Spleen (tissue), 7 donors: ENCODE data around the gene IFNG-AS1.

Experiments
- CTCF ChIP-seq, 11 experiments: fragments of 200-600 bp in 7 of 11; fragments of 450-650 bp in 4 of 11; sonication (generic) in 4 of 11; IDR thresholded peaks in 8 of 11; conservative IDR thresholded peaks in 3 of 11; 1 replicate in 7 of 11; 2 replicates in 4 of 11; pipeline versions ENCODE4 v1.4.0 to v1.8.0; 2016 to 2021; ENCODE audit warnings: antibody characterized with exemption in 11 of 11, inconsistent platforms in 4 of 11, mild to moderate bottlenecking in 1 of 11
- POLR2A ChIP-seq, 3 donors: fragments of 450-650 bp; IDR thresholded peaks; one replicate each; pipeline ENCODE4 v1.5.1; 2017; ENCODE audit warnings: antibody characterized with exemption in 3 of 3, mild to moderate bottlenecking in 1 of 3
- POLR2AphosphoS5 ChIP-seq, 3 donors: sonication (generic); formaldehyde crosslinking; IDR thresholded peaks; one replicate each; pipeline ENCODE4 v1.5.1; 2017; ENCODE audit warnings: antibody characterized with exemption in 3 of 3
- donor health status: DM: no; HTN: no; CAD: no; lungs with moderate emphysema.
- donor health status: DM: no; HTN: no; CAD: no.
- donor health status: DM: no; HTN: no; CAD: no.

GRCh38 chr12:67944093-67944492 lies 45.2 kb upstream of the IFNG-AS1 start:
- no peak for TF ChIP-seq POLR2AphosphoS5 (IDR thresholded peaks at IDR 0.05)
- TF ChIP-seq CTCF (IDR thresholded peaks at IDR 0.05 in 8 of 11, conservative IDR thresholded peaks at IDR 0.05 in 3 of 11) = no peak
- no peak for TF ChIP-seq POLR2A (IDR thresholded peaks at IDR 0.05)
